Measurements from ENCODE around the gene STOX2. TPM values are rescaled to one million over a fixed set of nuclear protein-coding genes. Genes with fewer than 3 reads are reported as not detected.

Gene STOX2
- 0.52 and 14.1 TPM in 2 replicates for total RNA-seq

GRCh38 chr4:183905081-183905592 lies at the start of gene STOX2:
TSS of gene STOX2 (plus strand) at chr4:183905307. CDS start at chr4:183906791, 1,484 bp downstream.

Other genes with a start within 250 kb of the STOX2 start
- gene RWDD4, start 246.1 kb upstream of the STOX2 start, total RNA-seq, result 20.8 and 20.9 TPM in 2 replicates
- 20.4 and 44.6 TPM in 2 replicates for gene TRAPPC11, start 246.0 kb upstream of the STOX2 start, total RNA-seq